Measurements from ENCODE around the gene PGBD5. TPM values are rescaled to one million over a fixed set of nuclear protein-coding genes. Genes with fewer than 3 reads are reported as not detected.
A peak's percentile ranks its signal among the peaks of the same experiment; 100 is the strongest.

The PGBD5 gene
- polyA plus RNA-seq, 1 experiment: 1.0 TPM

GRCh38 chr1:230309646-230310177 is 116.4 kb downstream of the PGBD5 start:
- Histone ChIP-seq H3K27ac (ENCODE audit: low read depth, low read length) (no peak overlapping the region), H3K9me3 (ENCODE audit: control insufficient read depth, insufficient read depth, low read length) (no peaks in the 10 kb centered on the region), H3K4me3 (ENCODE audit: low read depth, low read length) (no peak overlapping the region), H3K27me3 (ENCODE audit: control insufficient read depth, insufficient read depth, low read length) (peaks cover 4% of the 10 kb centered on the region)
- ChIA-PET CTCF (interaction anchor here (0.5 to 2.0 kb wide), 9 partner anchors 9 to 795 kb away, joined by 3 to 14 read pairs (median 4); no protein-coding TSS in a partner anchor), POLR2A (no interaction called here)
- DNase-seq (ENCODE audit: low read depth, low spot score): no peak
- TF ChIP-seq CTCF (IDR thresholded peaks at IDR 0.05; ENCODE audit: low read depth, low read length): no peak

- TF ChIP-seq CTCF (IDR thresholded peaks at IDR 0.05; ENCODE audit: low read depth, low read length): no peak
- ChIA-PET POLR2A (no interaction called here), CTCF (interaction anchor here (1.1 to 2.0 kb wide), 3 partner anchors 407 to 648 kb away, joined by 3 to 14 read pairs (median 4); no protein-coding TSS in a partner anchor)
- Histone ChIP-seq H3K27me3 (ENCODE audit: control insufficient read depth, insufficient read depth, low read length) (peaks cover 4% of the 10 kb centered on the region), H3K27ac (ENCODE audit: low read depth, low read length) (no peak overlapping the region), H3K9me3 (ENCODE audit: control insufficient read depth, insufficient read depth, low read length) (no peaks in the 10 kb centered on the region), H3K4me3 (ENCODE audit: low read depth, low read length) (no peak overlapping the region)
- no peak for DNase-seq (ENCODE audit: low read depth, low spot score)
Measured at GRCh38 chr1:230308821-230309220, 117.3 kb downstream of the PGBD5 start.

- ChIA-PET POLR2A (no interaction called here), CTCF (interaction anchor here (1.1 kb wide), 1 partner anchor 647 kb away, joined by 3 read pairs; no protein-coding TSS in a partner anchor)
- peaks cover 3% of the 10 kb centered on the region for H3K27me3 ChIP-seq (ENCODE audit: control insufficient read depth, insufficient read depth, low read length)
- peak; percentile 7 for DNase-seq (ENCODE audit: low read depth, low spot score)
- no peaks in the 10 kb centered on the region for H3K9me3 ChIP-seq (ENCODE audit: control insufficient read depth, insufficient read depth, low read length)
- H3K4me3 ChIP-seq (ENCODE audit: low read depth, low read length): no peak overlapping the region
- H3K27ac ChIP-seq (ENCODE audit: low read depth, low read length): no peak overlapping the region
- no peak for TF ChIP-seq CTCF (IDR thresholded peaks at IDR 0.05; ENCODE audit: low read depth, low read length)
Measured at GRCh38 chr1:230308039-230308438, 118.1 kb downstream of the PGBD5 start.

GRCh38 chr1:230307213-230307612 is 118.9 kb downstream of the PGBD5 start:
- TF ChIP-seq CTCF (IDR thresholded peaks at IDR 0.05; ENCODE audit: low read depth, low read length): no peak
- no peak overlapping the region for H3K27ac ChIP-seq (ENCODE audit: low read depth, low read length)
- ChIA-PET CTCF (no interaction called here), POLR2A (no interaction called here)
- no peak for DNase-seq (ENCODE audit: low read depth, low spot score)
- H3K4me3 ChIP-seq (ENCODE audit: low read depth, low read length): no peak overlapping the region
- H3K27me3 ChIP-seq (ENCODE audit: control insufficient read depth, insufficient read depth, low read length): peaks cover 3% of the 10 kb centered on the region
- no peaks in the 10 kb centered on the region for H3K9me3 ChIP-seq (ENCODE audit: control insufficient read depth, insufficient read depth, low read length)

GRCh38 chr1:230306169-230306568 is 120.0 kb downstream of the PGBD5 start:
- no peak overlapping the region for H3K4me3 ChIP-seq (ENCODE audit: low read depth, low read length)
- POLR2A ChIA-PET: no interaction called here
- H3K9me3 ChIP-seq (ENCODE audit: control insufficient read depth, insufficient read depth, low read length): no peaks in the 10 kb centered on the region
- H3K27ac ChIP-seq (ENCODE audit: low read depth, low read length): no peak overlapping the region
- TF ChIP-seq CTCF (IDR thresholded peaks at IDR 0.05; ENCODE audit: low read depth, low read length): no peak
- peaks cover 3% of the 10 kb centered on the region for H3K27me3 ChIP-seq (ENCODE audit: control insufficient read depth, insufficient read depth, low read length)
- no peak for DNase-seq (ENCODE audit: low read depth, low spot score)
- CTCF ChIA-PET: no interaction called here

Measured in AG04450 (cell line).